ENCODE measurements around the gene TAOK3. TPM values are rescaled to one million over a fixed set of nuclear protein-coding genes. Genes with fewer than 3 reads are reported as not detected.
"Not testable (repeated sequence)": the region's sequence is repeated elsewhere in the genome, so short reads cannot be mapped to it uniquely, and the experiment has no call there.

The TAOK3 gene
- total and polyA plus RNA-seq, 12 donors: 8.4 to 29.8 (median 21.2) TPM

DNA sequence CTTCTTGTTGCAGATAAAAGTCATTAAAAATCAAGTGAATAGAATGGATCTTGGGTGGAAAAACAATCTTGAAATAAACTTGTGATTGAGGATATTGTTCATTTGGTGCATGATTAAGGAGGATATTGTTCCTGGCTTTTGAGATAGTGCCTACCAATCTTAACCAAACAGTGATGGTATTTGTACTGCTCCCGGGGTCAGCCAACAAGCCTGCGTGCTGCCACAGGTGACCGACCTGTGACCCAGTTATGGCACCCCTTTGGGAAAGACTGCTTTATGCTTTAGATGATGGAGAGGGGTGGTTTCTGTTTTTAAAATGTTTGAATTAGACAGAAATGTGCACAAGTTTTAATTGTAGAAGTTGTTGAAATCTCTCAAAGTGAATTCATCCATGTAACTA is 45.2 kb upstream of the TAOK3 start:
- intact Hi-C loops (cut with DNase I): no loop called here
- no peaks in the 10 kb centered on the region for H3K27me3 ChIP-seq
- TF ChIP-seq, protein P1, sequence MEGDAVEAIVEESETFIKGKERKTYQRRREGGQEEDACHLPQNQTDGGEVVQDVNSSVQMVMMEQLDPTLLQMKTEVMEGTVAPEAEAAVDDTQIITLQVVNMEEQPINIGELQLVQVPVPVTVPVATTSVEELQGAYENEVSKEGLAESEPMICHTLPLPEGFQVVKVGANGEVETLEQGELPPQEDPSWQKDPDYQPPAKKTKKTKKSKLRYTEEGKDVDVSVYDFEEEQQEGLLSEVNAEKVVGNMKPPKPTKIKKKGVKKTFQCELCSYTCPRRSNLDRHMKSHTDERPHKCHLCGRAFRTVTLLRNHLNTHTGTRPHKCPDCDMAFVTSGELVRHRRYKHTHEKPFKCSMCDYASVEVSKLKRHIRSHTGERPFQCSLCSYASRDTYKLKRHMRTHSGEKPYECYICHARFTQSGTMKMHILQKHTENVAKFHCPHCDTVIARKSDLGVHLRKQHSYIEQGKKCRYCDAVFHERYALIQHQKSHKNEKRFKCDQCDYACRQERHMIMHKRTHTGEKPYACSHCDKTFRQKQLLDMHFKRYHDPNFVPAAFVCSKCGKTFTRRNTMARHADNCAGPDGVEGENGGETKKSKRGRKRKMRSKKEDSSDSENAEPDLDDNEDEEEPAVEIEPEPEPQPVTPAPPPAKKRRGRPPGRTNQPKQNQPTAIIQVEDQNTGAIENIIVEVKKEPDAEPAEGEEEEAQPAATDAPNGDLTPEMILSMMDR (IDR thresholded peaks at IDR 0.05): no peak
- DNase-seq (no peak), ATAC-seq (no peak)
- no peaks in the 10 kb centered on the region for H3K4me1 ChIP-seq
- 95 to 98% methylated on average over 3 of the region's 3 CpGs for WGBS, 2 donors
- no peak overlapping the region for H3K4me3 ChIP-seq
- peaks cover 0 to 64% (median 21%) of the 10 kb centered on the region in 9 donors for H3K36me3 ChIP-seq
- no peak overlapping the region for H3K27ac ChIP-seq
- H3K9me3 ChIP-seq: no peaks in the 10 kb centered on the region

DNA sequence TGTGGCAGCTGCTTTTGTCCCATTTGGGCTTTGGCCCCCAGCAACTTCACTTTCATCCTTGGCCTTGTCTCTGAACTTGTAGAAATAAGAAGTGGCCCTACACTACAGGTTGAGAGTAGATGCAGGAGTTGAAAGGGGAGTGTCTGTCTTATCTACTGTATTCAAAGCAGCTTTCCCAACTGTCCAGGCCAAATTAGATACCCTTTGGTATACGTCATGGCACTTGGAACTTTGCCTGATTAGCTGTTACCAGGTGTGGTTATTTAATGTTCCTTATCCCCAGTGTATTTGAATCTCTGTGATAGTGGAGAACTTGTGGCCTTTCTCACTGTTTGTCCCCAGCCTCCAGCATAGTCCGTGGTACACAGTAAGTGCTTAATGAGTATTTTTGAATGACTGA is 37.1 kb upstream of the TAOK3 start:
- Histone ChIP-seq H3K27ac (no peak overlapping the region), H3K4me3 (no peak overlapping the region), H3K4me1 (no peaks in the 10 kb centered on the region), H3K27me3 (no peaks in the 10 kb centered on the region), H3K36me3 (peaks cover 0 to 100% (median 33%) of the 10 kb centered on the region in 9 donors), H3K9me3 (no peaks in the 10 kb centered on the region)
- WGBS, 2 donors: 57 to 72% methylated on average over 2 of the region's 2 CpGs
- ATAC-seq: no peak
- TF ChIP-seq, protein P1 (IDR thresholded peaks at IDR 0.05): no peak
- DNase-seq: no peak
- intact Hi-C loops (cut with DNase I): loop anchor here in 7 of 10 donors (10.0 kb wide), 5 partner anchors 195 to 1135 kb away; no protein-coding TSS in a partner anchor

DNA sequence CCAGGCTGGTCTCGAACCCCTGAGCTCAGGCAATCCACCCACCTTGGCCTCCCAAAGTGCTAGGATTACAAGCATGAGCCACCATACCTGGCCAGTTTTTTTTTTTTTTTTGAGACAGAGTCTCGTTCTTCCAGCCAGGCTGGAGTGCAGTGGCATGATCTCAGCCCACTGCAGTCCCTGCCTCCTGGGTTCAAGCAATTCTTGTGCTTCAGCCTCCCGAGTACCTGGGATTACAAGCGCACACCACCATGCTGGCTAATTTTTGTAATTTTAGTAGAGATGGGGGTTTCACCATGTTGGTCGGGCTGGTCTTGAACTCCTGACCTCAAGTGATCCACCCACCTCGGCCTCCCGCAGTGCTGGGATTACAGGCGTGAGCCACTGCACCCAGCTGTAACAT is 35.5 kb upstream of the TAOK3 start:
- DNase-seq: not testable (repeated sequence)
- intact Hi-C loops (cut with DNase I): loop anchor here in 7 of 10 donors (10.0 kb wide), 5 partner anchors 197 to 1137 kb away; no protein-coding TSS in a partner anchor

DNA sequence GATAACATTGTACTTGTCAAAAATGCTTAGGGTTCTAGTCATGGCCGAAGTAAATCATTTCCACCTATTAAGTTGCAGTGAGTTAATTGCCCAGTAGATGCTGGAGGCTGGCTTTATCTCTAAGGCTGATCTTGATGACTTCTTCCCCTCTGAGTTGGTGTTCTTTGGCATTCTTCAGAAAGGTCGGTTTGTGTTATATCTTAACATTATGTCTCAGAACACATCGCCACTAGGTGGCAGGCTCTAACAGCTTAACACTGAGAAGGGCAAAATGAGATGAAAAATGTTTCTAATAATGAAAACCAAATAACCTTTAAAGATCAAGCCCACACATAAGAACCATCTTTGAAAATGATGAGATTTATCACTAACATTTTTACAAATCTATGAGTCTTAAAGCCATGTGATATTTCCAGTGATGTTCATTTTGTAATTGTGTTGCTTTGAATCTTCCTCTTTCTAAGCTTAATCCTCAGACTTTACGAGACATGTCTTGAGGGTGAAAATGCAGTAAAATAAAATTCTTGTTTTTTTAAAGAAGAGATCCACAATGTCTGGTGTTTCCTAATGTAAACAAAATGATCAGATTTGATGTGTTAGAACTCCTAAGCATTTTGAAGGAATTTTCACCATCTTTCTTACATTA is 32.3 kb upstream of the TAOK3 start:
- H3K4me1 ChIP-seq: peaks cover 0 to 4% (median 0%) of the 10 kb centered on the region in 9 donors
- TF ChIP-seq, protein P1 (IDR thresholded peaks at IDR 0.05): peak; percentile 55 to 83 (median 75)
- H3K27me3 ChIP-seq: no peaks in the 10 kb centered on the region
- ATAC-seq (no peak), DNase-seq (peak in 1 of 2 donors; percentile 48)
- intact Hi-C loops (cut with DNase I): loop anchor here in 7 of 10 donors (10.0 kb wide), 5 partner anchors 200 to 1140 kb away; no protein-coding TSS in a partner anchor
- no peaks in the 10 kb centered on the region for H3K9me3 ChIP-seq
- H3K36me3 ChIP-seq: peaks cover 0 to 100% (median 20%) of the 10 kb centered on the region in 9 donors
- H3K4me3 ChIP-seq: no peak overlapping the region
- H3K27ac ChIP-seq: no peak overlapping the region
- WGBS, 2 donors: 41 to 43% methylated on average over 4 of the region's 4 CpGs

More for the DNA sequence above, 35.5 kb upstream of the TAOK3 start:
- H3K27me3 ChIP-seq, H3K4me1 ChIP-seq, H3K4me3 ChIP-seq, H3K9me3 ChIP-seq, ATAC-seq, H3K27ac ChIP-seq: not testable (repeated sequence)
- 90 to 96% methylated on average over 8 of the region's 8 CpGs for WGBS, 2 donors
- peaks cover 0 to 100% (median 31%) of the 10 kb centered on the region in 9 donors for H3K36me3 ChIP-seq

DNA sequence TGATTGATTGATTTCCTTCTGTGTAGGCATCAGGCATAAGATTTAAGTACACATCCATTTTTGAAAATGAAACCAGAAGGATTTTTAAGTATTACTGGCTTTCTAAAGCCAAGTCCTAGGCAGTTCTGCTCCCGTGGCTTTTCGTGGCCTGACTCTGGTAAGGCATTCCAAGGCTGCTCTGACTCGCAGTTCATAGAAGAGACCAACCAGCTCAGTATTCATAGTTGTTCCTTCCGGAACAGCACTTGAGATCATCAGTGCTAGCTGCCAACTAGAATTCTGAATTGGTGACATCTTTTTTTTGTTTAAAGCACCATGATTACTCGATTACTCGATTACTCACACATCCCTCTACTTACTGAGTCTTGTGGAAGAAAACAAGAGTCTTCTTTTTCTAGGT is 29.5 kb upstream of the TAOK3 start:
- DNase-seq (no peak), ATAC-seq (peak in 4 of 8 donors; percentile 40 to 71 (median 58))
- intact Hi-C loops (cut with DNase I): loop anchor here in 7 of 10 donors (10.0 kb wide), 5 partner anchors 203 to 1143 kb away; no protein-coding TSS in a partner anchor
- WGBS, 2 donors: 66 to 68% methylated on average over 6 of the region's 6 CpGs
- Histone ChIP-seq H3K9me3 (no peaks in the 10 kb centered on the region), H3K27ac (no peak overlapping the region), H3K4me3 (no peak overlapping the region), H3K27me3 (no peaks in the 10 kb centered on the region), H3K36me3 (peaks cover 0 to 100% (median 22%) of the 10 kb centered on the region in 9 donors), H3K4me1 (peaks cover 0 to 14% (median 7%) of the 10 kb centered on the region in 9 donors)
- TF ChIP-seq, protein P1 (IDR thresholded peaks at IDR 0.05): no peak
